HFF-Myc (cell line): ENCODE measurements around the gene BTBD18.
"Not testable (repeated sequence)": the region's sequence is repeated elsewhere in the genome, so short reads cannot be mapped to it uniquely, and the experiment has no call there.

Experiments
- DNase-seq: peaks from one replicate; pipeline ENCODE4 v3.0.0-alpha.2; 2011; ENCODE audit warnings: low read depth; ENCODE audit errors: extremely low read depth
- H3K4me3 ChIP-seq: replicated peaks from 2 replicates; pipeline ENCODE4 v1.5.1; 2011; ENCODE audit warnings: low read depth, mild to moderate bottlenecking, control low read depth, low read length
- TF ChIP-seq, protein P1 (sequence below): IDR thresholded peaks from 2 replicates; pipeline ENCODE4 v1.5.1; 2012; ENCODE audit warnings: mild to moderate bottlenecking, low read depth, low read length, control low read depth; ENCODE audit errors: missing control alignments

BTBD18 gene

GRCh38 chr11:57741132-57742086 lies 10.2 kb downstream of the BTBD18 start, which contains the start of gene SELENOH:
Gene SELENOH (plus strand): TSS chr11:57741491. CDS start chr11:57741596, 105 bp downstream.
- TF ChIP-seq, protein P1, sequence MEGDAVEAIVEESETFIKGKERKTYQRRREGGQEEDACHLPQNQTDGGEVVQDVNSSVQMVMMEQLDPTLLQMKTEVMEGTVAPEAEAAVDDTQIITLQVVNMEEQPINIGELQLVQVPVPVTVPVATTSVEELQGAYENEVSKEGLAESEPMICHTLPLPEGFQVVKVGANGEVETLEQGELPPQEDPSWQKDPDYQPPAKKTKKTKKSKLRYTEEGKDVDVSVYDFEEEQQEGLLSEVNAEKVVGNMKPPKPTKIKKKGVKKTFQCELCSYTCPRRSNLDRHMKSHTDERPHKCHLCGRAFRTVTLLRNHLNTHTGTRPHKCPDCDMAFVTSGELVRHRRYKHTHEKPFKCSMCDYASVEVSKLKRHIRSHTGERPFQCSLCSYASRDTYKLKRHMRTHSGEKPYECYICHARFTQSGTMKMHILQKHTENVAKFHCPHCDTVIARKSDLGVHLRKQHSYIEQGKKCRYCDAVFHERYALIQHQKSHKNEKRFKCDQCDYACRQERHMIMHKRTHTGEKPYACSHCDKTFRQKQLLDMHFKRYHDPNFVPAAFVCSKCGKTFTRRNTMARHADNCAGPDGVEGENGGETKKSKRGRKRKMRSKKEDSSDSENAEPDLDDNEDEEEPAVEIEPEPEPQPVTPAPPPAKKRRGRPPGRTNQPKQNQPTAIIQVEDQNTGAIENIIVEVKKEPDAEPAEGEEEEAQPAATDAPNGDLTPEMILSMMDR: no peak
- peak within 1 kb of the TSS; percentile 98 for H3K4me3 ChIP-seq
- peak; percentile 95 for DNase-seq

- no peak overlapping the region for H3K4me3 ChIP-seq
- no peak for DNase-seq
These were observed 15.9 kb downstream of the BTBD18 start for GRCh38 chr11:57735619-57736298.

DNA sequence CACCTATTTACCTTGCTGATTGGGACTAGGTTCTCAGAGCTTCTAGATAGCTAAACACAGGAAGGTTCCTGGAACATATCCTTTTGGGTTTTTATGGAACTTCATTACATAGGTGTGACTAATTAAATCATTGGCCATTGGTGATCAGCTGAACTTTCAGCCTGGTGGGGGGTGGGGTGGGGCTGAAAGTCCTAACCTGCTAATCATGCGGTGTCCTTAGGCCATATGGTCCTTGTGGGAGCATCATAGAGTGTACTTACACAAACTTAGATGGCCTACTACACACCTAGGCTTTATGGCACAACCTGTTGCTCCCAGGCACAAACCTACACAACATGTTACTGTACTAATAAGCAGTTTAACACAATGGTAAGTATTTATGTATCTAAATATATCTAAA lies 19.0 kb downstream of the BTBD18 start:
- DNase-seq: no peak
- no peak overlapping the region for H3K4me3 ChIP-seq
- TF ChIP-seq, protein P1: no peak

More at GRCh38 chr11:57735619-57736298, 15.9 kb downstream of the BTBD18 start:
- TF ChIP-seq, protein P1: no peak

- H3K4me3 ChIP-seq: no peak overlapping the region
- TF ChIP-seq, protein P1: no peak
- DNase-seq: no peak
These were observed 22.1 kb downstream of the BTBD18 start for GRCh38 chr11:57729479-57729878.

- TF ChIP-seq, protein P1: no peak
These were observed 22.8 kb downstream of the BTBD18 start for GRCh38 chr11:57728829-57729228.

GRCh38 chr11:57727185-57727584 lies 24.4 kb downstream of the BTBD18 start:
- no peak overlapping the region for H3K4me3 ChIP-seq
- DNase-seq: no peak
- TF ChIP-seq, protein P1: no peak

More at GRCh38 chr11:57728829-57729228, 22.8 kb downstream of the BTBD18 start:
- no peak for DNase-seq
- no peak overlapping the region for H3K4me3 ChIP-seq

DNA sequence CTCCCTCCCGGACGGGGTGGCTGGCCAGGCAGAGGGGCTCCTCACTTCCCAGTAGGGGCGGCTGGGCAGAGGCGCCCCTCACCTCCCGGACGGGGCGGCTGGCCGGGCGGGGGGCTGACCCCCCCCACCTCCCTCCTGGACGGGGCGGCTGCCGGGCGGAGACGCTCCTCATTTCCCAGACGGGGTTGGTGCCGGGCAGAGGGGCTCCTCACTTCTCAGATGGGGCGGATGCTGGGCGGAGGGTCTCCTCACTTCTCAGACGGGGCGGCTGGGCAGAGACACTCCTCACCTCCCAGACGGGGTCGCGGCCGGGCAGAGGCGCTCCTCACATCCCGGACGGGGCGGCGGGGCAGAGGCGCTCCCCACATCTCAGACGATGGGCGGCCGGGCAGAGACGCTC lies 34.9 kb downstream of the BTBD18 start:
- H3K4me3 ChIP-seq, DNase-seq: not testable (repeated sequence)
